ENCODE data around the gene CDH16. TPM values are rescaled to one million over a fixed set of nuclear protein-coding genes. Genes with fewer than 3 reads are reported as not detected.

Gene CDH16
- total and polyA plus RNA-seq, 2 experiments from 2014 or later: not detected

DNA sequence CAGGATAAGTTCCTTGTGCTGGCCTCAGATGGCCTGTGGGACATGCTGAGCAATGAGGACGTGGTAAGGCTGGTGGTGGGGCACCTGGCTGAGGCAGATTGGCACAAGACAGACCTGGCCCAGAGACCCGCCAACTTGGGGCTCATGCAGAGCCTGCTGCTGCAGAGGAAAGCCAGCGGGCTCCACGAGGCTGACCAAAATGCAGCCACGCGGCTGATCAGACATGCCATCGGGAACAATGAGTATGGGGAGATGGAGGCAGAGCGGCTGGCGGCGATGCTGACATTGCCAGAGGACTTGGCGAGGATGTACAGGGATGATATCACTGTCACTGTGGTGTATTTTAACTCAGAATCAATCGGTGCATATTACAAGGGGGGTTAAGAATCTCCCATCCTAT, 33.2 kb downstream of the CDH16 start (continued):
- TF ChIP-seq STAT1 (IDR thresholded peaks at IDR 0.05; ENCODE audit: unreplicated experiment) (no peak), EZH2 (IDR thresholded peaks at IDR 0.05; ENCODE audit: low read depth, unreplicated experiment) (no peak), JUNB (IDR thresholded peaks at IDR 0.05; ENCODE audit: unreplicated experiment) (no peak), CREB1 (CRISPR knock-in tag; IDR thresholded peaks at IDR 0.05; ENCODE audit: low read depth) (no peak)
- TF ChIP-seq, protein P1, sequence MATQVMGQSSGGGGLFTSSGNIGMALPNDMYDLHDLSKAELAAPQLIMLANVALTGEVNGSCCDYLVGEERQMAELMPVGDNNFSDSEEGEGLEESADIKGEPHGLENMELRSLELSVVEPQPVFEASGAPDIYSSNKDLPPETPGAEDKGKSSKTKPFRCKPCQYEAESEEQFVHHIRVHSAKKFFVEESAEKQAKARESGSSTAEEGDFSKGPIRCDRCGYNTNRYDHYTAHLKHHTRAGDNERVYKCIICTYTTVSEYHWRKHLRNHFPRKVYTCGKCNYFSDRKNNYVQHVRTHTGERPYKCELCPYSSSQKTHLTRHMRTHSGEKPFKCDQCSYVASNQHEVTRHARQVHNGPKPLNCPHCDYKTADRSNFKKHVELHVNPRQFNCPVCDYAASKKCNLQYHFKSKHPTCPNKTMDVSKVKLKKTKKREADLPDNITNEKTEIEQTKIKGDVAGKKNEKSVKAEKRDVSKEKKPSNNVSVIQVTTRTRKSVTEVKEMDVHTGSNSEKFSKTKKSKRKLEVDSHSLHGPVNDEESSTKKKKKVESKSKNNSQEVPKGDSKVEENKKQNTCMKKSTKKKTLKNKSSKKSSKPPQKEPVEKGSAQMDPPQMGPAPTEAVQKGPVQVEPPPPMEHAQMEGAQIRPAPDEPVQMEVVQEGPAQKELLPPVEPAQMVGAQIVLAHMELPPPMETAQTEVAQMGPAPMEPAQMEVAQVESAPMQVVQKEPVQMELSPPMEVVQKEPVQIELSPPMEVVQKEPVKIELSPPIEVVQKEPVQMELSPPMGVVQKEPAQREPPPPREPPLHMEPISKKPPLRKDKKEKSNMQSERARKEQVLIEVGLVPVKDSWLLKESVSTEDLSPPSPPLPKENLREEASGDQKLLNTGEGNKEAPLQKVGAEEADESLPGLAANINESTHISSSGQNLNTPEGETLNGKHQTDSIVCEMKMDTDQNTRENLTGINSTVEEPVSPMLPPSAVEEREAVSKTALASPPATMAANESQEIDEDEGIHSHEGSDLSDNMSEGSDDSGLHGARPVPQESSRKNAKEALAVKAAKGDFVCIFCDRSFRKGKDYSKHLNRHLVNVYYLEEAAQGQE (IDR thresholded peaks at IDR 0.05; ENCODE audit: unreplicated experiment): no peak
- TF ChIP-seq, protein P2, sequence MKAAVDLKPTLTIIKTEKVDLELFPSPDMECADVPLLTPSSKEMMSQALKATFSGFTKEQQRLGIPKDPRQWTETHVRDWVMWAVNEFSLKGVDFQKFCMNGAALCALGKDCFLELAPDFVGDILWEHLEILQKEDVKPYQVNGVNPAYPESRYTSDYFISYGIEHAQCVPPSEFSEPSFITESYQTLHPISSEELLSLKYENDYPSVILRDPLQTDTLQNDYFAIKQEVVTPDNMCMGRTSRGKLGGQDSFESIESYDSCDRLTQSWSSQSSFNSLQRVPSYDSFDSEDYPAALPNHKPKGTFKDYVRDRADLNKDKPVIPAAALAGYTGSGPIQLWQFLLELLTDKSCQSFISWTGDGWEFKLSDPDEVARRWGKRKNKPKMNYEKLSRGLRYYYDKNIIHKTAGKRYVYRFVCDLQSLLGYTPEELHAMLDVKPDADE (IDR thresholded peaks at IDR 0.05): no peak

DNA sequence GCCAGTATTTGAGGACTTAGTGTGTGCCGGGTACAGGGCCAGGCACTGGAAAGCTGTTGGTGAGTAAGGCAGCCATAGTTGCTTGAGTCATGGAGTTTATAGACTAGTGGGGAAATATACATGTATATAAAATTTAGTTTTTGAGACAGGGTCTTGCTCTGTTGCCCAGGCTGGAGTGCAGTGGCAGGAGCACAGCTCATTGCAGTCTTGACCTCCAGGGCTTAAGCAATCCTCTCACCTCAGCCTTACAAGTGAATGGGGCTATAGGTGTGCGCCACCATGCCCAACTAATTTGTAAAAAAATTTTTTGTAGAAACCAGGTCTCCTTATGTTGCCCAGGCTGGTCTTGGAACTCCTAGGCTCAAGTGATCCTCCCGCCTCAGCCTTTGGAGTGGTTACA, 36.0 kb downstream of the CDH16 start:
- Histone ChIP-seq H3K9me2 (ENCODE audit: insufficient read depth) (no peaks in the 10 kb centered on the region), H2AFZ (no peak overlapping the region), H3K27me3 (ENCODE audit: insufficient read depth) (peaks cover 7% of the 10 kb centered on the region; the same call in 1 of the 2 replicates), H3K4me1 (ENCODE audit: insufficient read depth) (peaks cover 13% of the 10 kb centered on the region; the same call in 1 of the 2 replicates), H3K27ac (ENCODE audit: low read depth) (no peak overlapping the region), H4K20me1 (replicated peaks; ENCODE audit: insufficient read depth) (peaks cover 26% of the 10 kb centered on the region; the same call in 1 of the 2 replicates), H3K79me2 (replicated peaks; ENCODE audit: insufficient read depth) (peaks cover 35% of the 10 kb centered on the region), H3K4me2 (no peak overlapping the region), H3K4me3 (no peak overlapping the region), H3F3A (replicated peaks; ENCODE audit: low read depth) (no peaks in the 10 kb centered on the region), H3K36me3 (ENCODE audit: insufficient read depth) (peaks cover 11% of the 10 kb centered on the region; the same call in 1 of the 2 replicates)
- H3K27me3 Mint-ChIP-seq (ENCODE audit: insufficient read depth, low read depth, poor library complexity): peaks cover 16% of the 10 kb centered on the region
- no peak overlapping the region for H3K27ac Mint-ChIP-seq
- no peak overlapping the region for H3K4me3 Mint-ChIP-seq
- H3K4me1 Mint-ChIP-seq: peaks cover 15% of the 10 kb centered on the region
- no peak for ATAC-seq
- H3K36me3 Mint-ChIP-seq (ENCODE audit: low read depth): peaks cover 33% of the 10 kb centered on the region
- no peak for DNase-seq (ENCODE audit: low spot score)
- no peaks in the 10 kb centered on the region; the same call in 1 of the 3 replicates for H3K9me3 Mint-ChIP-seq
- TF ChIP-seq ZNF114 (CRISPR knock-in tag; IDR thresholded peaks at IDR 0.05) (no peak), EZH2phosphoT487 (IDR thresholded peaks at IDR 0.05; ENCODE audit: unreplicated experiment) (no peak), ZNF331 (CRISPR knock-in tag; IDR thresholded peaks at IDR 0.05; ENCODE audit: low read depth) (no peak), EZH2 (IDR thresholded peaks at IDR 0.05; ENCODE audit: low read depth, unreplicated experiment) (no peak), CREB1 (CRISPR knock-in tag; IDR thresholded peaks at IDR 0.05; ENCODE audit: low read depth) (no peak), STAT1 (IDR thresholded peaks at IDR 0.05; ENCODE audit: unreplicated experiment) (no peak)
- TF ChIP-seq, protein P3, sequence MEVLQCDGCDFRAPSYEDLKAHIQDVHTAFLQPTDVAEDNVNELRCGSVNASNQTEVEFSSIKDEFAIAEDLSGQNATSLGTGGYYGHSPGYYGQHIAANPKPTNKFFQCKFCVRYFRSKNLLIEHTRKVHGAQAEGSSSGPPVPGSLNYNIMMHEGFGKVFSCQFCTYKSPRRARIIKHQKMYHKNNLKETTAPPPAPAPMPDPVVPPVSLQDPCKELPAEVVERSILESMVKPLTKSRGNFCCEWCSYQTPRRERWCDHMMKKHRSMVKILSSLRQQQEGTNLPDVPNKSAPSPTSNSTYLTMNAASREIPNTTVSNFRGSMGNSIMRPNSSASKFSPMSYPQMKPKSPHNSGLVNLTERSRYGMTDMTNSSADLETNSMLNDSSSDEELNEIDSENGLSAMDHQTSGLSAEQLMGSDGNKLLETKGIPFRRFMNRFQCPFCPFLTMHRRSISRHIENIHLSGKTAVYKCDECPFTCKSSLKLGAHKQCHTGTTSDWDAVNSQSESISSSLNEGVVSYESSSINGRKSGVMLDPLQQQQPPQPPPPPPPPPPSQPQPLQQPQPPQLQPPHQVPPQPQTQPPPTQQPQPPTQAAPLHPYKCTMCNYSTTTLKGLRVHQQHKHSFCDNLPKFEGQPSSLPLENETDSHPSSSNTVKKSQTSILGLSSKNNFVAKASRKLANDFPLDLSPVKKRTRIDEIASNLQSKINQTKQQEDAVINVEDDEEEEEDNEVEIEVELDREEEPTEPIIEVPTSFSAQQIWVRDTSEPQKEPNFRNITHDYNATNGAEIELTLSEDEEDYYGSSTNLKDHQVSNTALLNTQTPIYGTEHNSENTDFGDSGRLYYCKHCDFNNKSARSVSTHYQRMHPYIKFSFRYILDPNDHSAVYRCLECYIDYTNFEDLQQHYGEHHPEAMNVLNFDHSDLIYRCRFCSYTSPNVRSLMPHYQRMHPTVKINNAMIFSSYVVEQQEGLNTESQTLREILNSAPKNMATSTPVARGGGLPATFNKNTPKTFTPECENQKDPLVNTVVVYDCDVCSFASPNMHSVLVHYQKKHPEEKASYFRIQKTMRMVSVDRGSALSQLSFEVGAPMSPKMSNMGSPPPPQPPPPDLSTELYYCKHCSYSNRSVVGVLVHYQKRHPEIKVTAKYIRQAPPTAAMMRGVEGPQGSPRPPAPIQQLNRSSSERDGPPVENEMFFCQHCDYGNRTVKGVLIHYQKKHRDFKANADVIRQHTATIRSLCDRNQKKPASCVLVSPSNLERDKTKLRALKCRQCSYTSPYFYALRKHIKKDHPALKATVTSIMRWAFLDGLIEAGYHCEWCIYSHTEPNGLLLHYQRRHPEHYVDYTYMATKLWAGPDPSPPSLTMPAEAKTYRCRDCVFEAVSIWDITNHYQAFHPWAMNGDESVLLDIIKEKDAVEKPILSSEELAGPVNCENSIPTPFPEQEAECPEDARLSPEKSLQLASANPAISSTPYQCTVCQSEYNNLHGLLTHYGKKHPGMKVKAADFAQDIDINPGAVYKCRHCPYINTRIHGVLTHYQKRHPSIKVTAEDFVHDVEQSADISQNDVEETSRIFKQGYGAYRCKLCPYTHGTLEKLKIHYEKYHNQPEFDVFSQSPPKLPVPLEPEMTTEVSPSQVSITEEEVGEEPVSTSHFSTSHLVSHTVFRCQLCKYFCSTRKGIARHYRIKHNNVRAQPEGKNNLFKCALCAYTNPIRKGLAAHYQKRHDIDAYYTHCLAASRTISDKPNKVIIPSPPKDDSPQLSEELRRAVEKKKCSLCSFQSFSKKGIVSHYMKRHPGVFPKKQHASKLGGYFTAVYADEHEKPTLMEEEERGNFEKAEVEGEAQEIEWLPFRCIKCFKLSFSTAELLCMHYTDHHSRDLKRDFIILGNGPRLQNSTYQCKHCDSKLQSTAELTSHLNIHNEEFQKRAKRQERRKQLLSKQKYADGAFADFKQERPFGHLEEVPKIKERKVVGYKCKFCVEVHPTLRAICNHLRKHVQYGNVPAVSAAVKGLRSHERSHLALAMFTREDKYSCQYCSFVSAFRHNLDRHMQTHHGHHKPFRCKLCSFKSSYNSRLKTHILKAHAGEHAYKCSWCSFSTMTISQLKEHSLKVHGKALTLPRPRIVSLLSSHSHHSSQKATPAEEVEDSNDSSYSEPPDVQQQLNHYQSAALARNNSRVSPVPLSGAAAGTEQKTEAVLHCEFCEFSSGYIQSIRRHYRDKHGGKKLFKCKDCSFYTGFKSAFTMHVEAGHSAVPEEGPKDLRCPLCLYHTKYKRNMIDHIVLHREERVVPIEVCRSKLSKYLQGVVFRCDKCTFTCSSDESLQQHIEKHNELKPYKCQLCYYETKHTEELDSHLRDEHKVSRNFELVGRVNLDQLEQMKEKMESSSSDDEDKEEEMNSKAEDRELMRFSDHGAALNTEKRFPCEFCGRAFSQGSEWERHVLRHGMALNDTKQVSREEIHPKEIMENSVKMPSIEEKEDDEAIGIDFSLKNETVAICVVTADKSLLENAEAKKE (CRISPR knock-in tag; IDR thresholded peaks at IDR 0.05): no peak
- TF ChIP-seq, protein P1 (IDR thresholded peaks at IDR 0.05; ENCODE audit: unreplicated experiment): no peak

Data from GM23338 (cell line).